ENCODE results near the gene ZNF678.
"Not testable (repeated sequence)": the region's sequence is repeated elsewhere in the genome, so short reads cannot be mapped to it uniquely, and the experiment has no call there.

Gene ZNF678

GRCh38 chr1:227685807-227686206, 122.5 kb downstream of the ZNF678 start:
- H3K4me3 Mint-ChIP-seq: no peak overlapping the region
- peaks cover 59% of the 10 kb centered on the region for H3K9me3 Mint-ChIP-seq

GRCh38 chr1:227697321-227697864, 134.0 kb downstream of the ZNF678 start:
- Mint-ChIP-seq H3K27me3 (peaks cover 16% of the 10 kb centered on the region), H3K4me3 (no peak overlapping the region), H3K9me3 (peaks cover 63% of the 10 kb centered on the region), H3K27ac (no peak overlapping the region), H3K36me3 (ENCODE audit: low read depth) (peaks cover 14% of the 10 kb centered on the region), H3K4me1 (ENCODE audit: low read depth) (no peaks in the 10 kb centered on the region)
- no peak for DNase-seq

More at GRCh38 chr1:227685807-227686206, 122.5 kb downstream of the ZNF678 start:
- Mint-ChIP-seq H3K4me1 (ENCODE audit: low read depth) (no peaks in the 10 kb centered on the region), H3K36me3 (ENCODE audit: low read depth) (peaks cover 15% of the 10 kb centered on the region), H3K27me3 (no peaks in the 10 kb centered on the region), H3K27ac (no peak overlapping the region)
- no peak for DNase-seq

GRCh38 chr1:227701631-227702030, 138.3 kb downstream of the ZNF678 start:
- not testable (repeated sequence) for H3K4me1 Mint-ChIP-seq (ENCODE audit: low read depth); H3K27ac Mint-ChIP-seq; H3K4me3 Mint-ChIP-seq; DNase-seq
- Mint-ChIP-seq H3K9me3 (peaks cover 58% of the 10 kb centered on the region), H3K36me3 (ENCODE audit: low read depth) (peaks cover 15% of the 10 kb centered on the region), H3K27me3 (peaks cover 15% of the 10 kb centered on the region)

GRCh38 chr1:227707846-227708245, 144.5 kb downstream of the ZNF678 start:
- Mint-ChIP-seq H3K4me3 (no peak overlapping the region), H3K27ac (no peak overlapping the region), H3K27me3 (no peaks in the 10 kb centered on the region), H3K9me3 (peaks cover 32% of the 10 kb centered on the region), H3K4me1 (ENCODE audit: low read depth) (peaks cover 11% of the 10 kb centered on the region), H3K36me3 (ENCODE audit: low read depth) (peaks cover 3% of the 10 kb centered on the region)
- DNase-seq: no peak

- DNase-seq: no peak
- peaks cover 21% of the 10 kb centered on the region for H3K9me3 Mint-ChIP-seq
- peaks cover 11% of the 10 kb centered on the region for H3K4me1 Mint-ChIP-seq (ENCODE audit: low read depth)
- no peak overlapping the region for H3K4me3 Mint-ChIP-seq
- H3K27me3 Mint-ChIP-seq: no peaks in the 10 kb centered on the region
- H3K36me3 Mint-ChIP-seq (ENCODE audit: low read depth): peaks cover 2% of the 10 kb centered on the region
- no peak overlapping the region for H3K27ac Mint-ChIP-seq
Observed at GRCh38 chr1:227709451-227709850, 146.1 kb downstream of the ZNF678 start.

- not testable (repeated sequence) for DNase-seq; H3K27me3 Mint-ChIP-seq; H3K36me3 Mint-ChIP-seq (ENCODE audit: low read depth); H3K4me3 Mint-ChIP-seq; H3K27ac Mint-ChIP-seq
- Mint-ChIP-seq H3K9me3 (peaks cover 30% of the 10 kb centered on the region), H3K4me1 (ENCODE audit: low read depth) (peaks cover 11% of the 10 kb centered on the region)
Observed at GRCh38 chr1:227710474-227710873, 147.1 kb downstream of the ZNF678 start.

GRCh38 chr1:227712648-227713047, 149.3 kb downstream of the ZNF678 start:
- no peak for DNase-seq
- H3K9me3 Mint-ChIP-seq: peaks cover 46% of the 10 kb centered on the region
- H3K36me3 Mint-ChIP-seq (ENCODE audit: low read depth): peaks cover 6% of the 10 kb centered on the region
- H3K27ac Mint-ChIP-seq: no peak overlapping the region
- no peak overlapping the region for H3K4me3 Mint-ChIP-seq
- no peaks in the 10 kb centered on the region for H3K27me3 Mint-ChIP-seq
- H3K4me1 Mint-ChIP-seq (ENCODE audit: low read depth): peaks cover 9% of the 10 kb centered on the region

GRCh38 chr1:227718932-227719331, 155.6 kb downstream of the ZNF678 start:
- H3K27me3 Mint-ChIP-seq: no peaks in the 10 kb centered on the region
- no peaks in the 10 kb centered on the region for H3K4me1 Mint-ChIP-seq (ENCODE audit: low read depth)
- no peak overlapping the region for H3K4me3 Mint-ChIP-seq
- H3K27ac Mint-ChIP-seq: no peak overlapping the region
- peaks cover 20% of the 10 kb centered on the region for H3K36me3 Mint-ChIP-seq (ENCODE audit: low read depth)
- no peak for DNase-seq
- H3K9me3 Mint-ChIP-seq: peaks cover 78% of the 10 kb centered on the region

GRCh38 chr1:227723474-227723873, 160.1 kb downstream of the ZNF678 start:
- H3K4me3 Mint-ChIP-seq: no peak overlapping the region
- H3K9me3 Mint-ChIP-seq: peaks cover 43% of the 10 kb centered on the region
- no peak for DNase-seq
- H3K36me3 Mint-ChIP-seq (ENCODE audit: low read depth): peaks cover 15% of the 10 kb centered on the region
- peaks cover 10% of the 10 kb centered on the region for H3K4me1 Mint-ChIP-seq (ENCODE audit: low read depth)
- no peak overlapping the region for H3K27ac Mint-ChIP-seq
- H3K27me3 Mint-ChIP-seq: no peaks in the 10 kb centered on the region

- no peak overlapping the region for H3K4me3 Mint-ChIP-seq
- no peak for DNase-seq
- H3K27ac Mint-ChIP-seq: no peak overlapping the region
- peaks cover 24% of the 10 kb centered on the region for H3K4me1 Mint-ChIP-seq (ENCODE audit: low read depth)
- H3K27me3 Mint-ChIP-seq: no peaks in the 10 kb centered on the region
- H3K36me3 Mint-ChIP-seq (ENCODE audit: low read depth): peaks cover 8% of the 10 kb centered on the region
- peaks cover 30% of the 10 kb centered on the region for H3K9me3 Mint-ChIP-seq
Observed at GRCh38 chr1:227725046-227725445, 161.7 kb downstream of the ZNF678 start.

- Mint-ChIP-seq H3K27me3 (no peaks in the 10 kb centered on the region), H3K4me3 (no peak overlapping the region), H3K36me3 (ENCODE audit: low read depth) (peaks cover 16% of the 10 kb centered on the region), H3K4me1 (ENCODE audit: low read depth) (peaks cover 28% of the 10 kb centered on the region), H3K9me3 (peaks cover 20% of the 10 kb centered on the region), H3K27ac (no peak overlapping the region)
- DNase-seq: no peak
Observed at GRCh38 chr1:227726318-227726717, 163.0 kb downstream of the ZNF678 start.
